B cell (primary cell): ENCODE measurements around the gene YWHAG. TPM values are rescaled to one million over a fixed set of nuclear protein-coding genes. Genes with fewer than 3 reads are reported as not detected.

Experiments
- ATAC-seq: fragments of 200-7000 bp; cut with Tn5 transposase; one replicate; pipeline ENCODE4 v1.10.0; 2021; ENCODE audit warnings: low read depth, mild to moderate bottlenecking, moderate number of reproducible peaks, moderate library complexity
- CTCF ChIA-PET: fragments of 350-600 bp; sonication (Branson Sonifier 250); formaldehyde crosslinking; loops from one replicate; lab custom pipeline; 2021; ENCODE audit warnings: antibody characterized with exemption, inconsistent platforms; lab: Charles Lee
- POLR2A ChIA-PET: fragments of 350-600 bp; sonication (Branson Sonifier 250); formaldehyde crosslinking; loops from one replicate; lab custom pipeline; 2021; ENCODE audit warnings: antibody characterized with exemption; lab: Charles Lee
- DNase-seq: peaks from one replicate; pipeline ENCODE4 v3.0.0; 2013
- H2AFZ ChIP-seq: 2 replicates; pipeline ENCODE4 v1.6.1; 2012; ENCODE audit warnings: mild to moderate bottlenecking, low read depth, low read length; ENCODE audit not compliant: insufficient read depth, poor library complexity, severe bottlenecking
- H3K27ac ChIP-seq, 2 donors: 1 replicate in 1 of 2; 2 replicates in 1 of 2; pipeline ENCODE4 v1.5.1; 2012 to 2013; ENCODE audit warnings: low read length in 2 of 2, mild to moderate bottlenecking in 2 of 2, moderate library complexity in 1 of 2
- H3K27me3 ChIP-seq, 4 experiments: fragments of 200-600 bp in 1 of 4; sonication (generic) in 1 of 4; replicated peaks in 1 of 4; 1 replicate in 2 of 4; 2 replicates in 2 of 4; pipeline versions ENCODE4 v1.6.1 to v1.7.0; 2013 to 2016; ENCODE audit warnings: low read length in 3 of 4, mild to moderate bottlenecking in 2 of 4, mixed read lengths in 1 of 4, moderate library complexity in 1 of 4; ENCODE audit not compliant: insufficient read depth in 4 of 4, control insufficient read depth in 3 of 4; ENCODE audit errors: control extremely low read depth in 1 of 4
- H3K36me3 ChIP-seq, 2 experiments: replicated peaks in 1 of 2; 1 replicate in 1 of 2; 2 replicates in 1 of 2; pipeline versions ENCODE4 v1.6.1 to v1.7.1; 2013; ENCODE audit warnings: low read length in 1 of 2; ENCODE audit not compliant: insufficient read depth in 2 of 2, control insufficient read depth in 1 of 2; ENCODE audit errors: control extremely low read depth in 1 of 2, extremely low read depth in 1 of 2
- H3K4me1 ChIP-seq, 2 donors: fragments of 200-600 bp in 1 of 2; sonication (generic) in 1 of 2; 1 replicate in 1 of 2; 2 replicates in 1 of 2; pipeline versions ENCODE4 v1.5.1 to v1.6.1; 2013 to 2017; ENCODE audit warnings: low read length in 2 of 2; ENCODE audit not compliant: control insufficient read depth in 2 of 2, insufficient read depth in 2 of 2
- H3K4me2 ChIP-seq: replicated peaks from 2 replicates; pipeline ENCODE3; 2012; ENCODE audit warnings: mild to moderate bottlenecking, low read depth, low read length; ENCODE audit not compliant: poor library complexity, severe bottlenecking
- H3K4me3 ChIP-seq, 5 experiments: fragments of 200-600 bp in 1 of 5; sonication (generic) in 1 of 5; 1 replicate in 3 of 5; 2 replicates in 2 of 5; pipeline versions ENCODE4 v1.5.1 to v1.7.0; 2011 to 2016; ENCODE audit warnings: low read length in 4 of 5, mild to moderate bottlenecking in 4 of 5, low read depth in 2 of 5, control low read depth in 1 of 5, moderate library complexity in 1 of 5; ENCODE audit not compliant: insufficient read depth in 1 of 5; ENCODE audit errors: control extremely low read depth in 1 of 5, extremely low read depth in 1 of 5
- H3K79me2 ChIP-seq: fragments of 200-600 bp; sonication (generic); one replicate; pipeline ENCODE4 v1.6.0; 2016; ENCODE audit warnings: low read length; ENCODE audit not compliant: control insufficient read depth, insufficient read depth
- H3K9ac ChIP-seq: fragments of 200-600 bp; sonication (generic); 2 replicates; pipeline ENCODE4 v1.6.1; 2017; ENCODE audit warnings: mild to moderate bottlenecking, low read length, moderate library complexity
- H3K9me3 ChIP-seq, 3 donors: one replicate each; pipeline versions ENCODE4 v1.6.1 to v1.7.1; 2013; ENCODE audit warnings: low read length in 2 of 3; ENCODE audit not compliant: control insufficient read depth in 2 of 3, insufficient read depth in 1 of 3; ENCODE audit errors: control extremely low read depth in 1 of 3
- H4K20me1 ChIP-seq: 2 replicates; pipeline ENCODE4 v1.6.0; 2012; ENCODE audit warnings: mild to moderate bottlenecking, low read length; ENCODE audit not compliant: insufficient read depth, control insufficient read depth, poor library complexity, severe bottlenecking
- H3K27ac Mint-ChIP-seq: one replicate; pipeline ENCODE4 v1.8.0; 2021; ENCODE audit warnings: mixed read lengths
- H3K27me3 Mint-ChIP-seq: one replicate; pipeline ENCODE4 v1.8.0; 2021; ENCODE audit warnings: mixed read lengths
- H3K4me1 Mint-ChIP-seq: one replicate; pipeline ENCODE4 v1.8.0; 2021; ENCODE audit warnings: mixed read lengths
- H3K4me3 Mint-ChIP-seq: one replicate; pipeline ENCODE4 v1.8.0; 2021; ENCODE audit warnings: mixed read lengths
- H3K9me3 Mint-ChIP-seq: one replicate; pipeline ENCODE4 v1.8.0; 2022; ENCODE audit warnings: mixed read lengths; ENCODE audit not compliant: insufficient read depth
- CTCF ChIP-seq: fragments of 200-600 bp; IDR thresholded peaks from one replicate; pipeline ENCODE4 v1.8.0; 2022; ENCODE audit warnings: antibody characterized with exemption, mild to moderate bottlenecking
- EZH2 ChIP-seq: IDR thresholded peaks from 2 replicates; pipeline ENCODE4 v1.6.1; 2012; ENCODE audit warnings: borderline replicate concordance, low read depth, mild to moderate bottlenecking, moderate library complexity, low read length; ENCODE audit not compliant: insufficient read depth, poor library complexity, severe bottlenecking
- WGBS: methylation state at CpG from one replicate; pipeline ENCODE4 v1.1.5; 2013; ENCODE audit warnings: missing lambda C conversion rate; ENCODE audit not compliant: insufficient coverage; 5-methylcytosine and 5-hydroxymethylcytosine counted together
- intact Hi-C: fragments of 100-400 bp; cut with micrococcal nuclease; formaldehyde crosslinking; loops from one replicate; pipeline ENCODE4 v1.10.0; 2022
- polyA plus RNA-seq: library from polyadenylated mRNA; depleted of rRNA; stranded (reverse); fragments of >200 nt; gene quantifications from 2 replicates; pipeline ENCODE4 v1.2.3, GENCODE V29; 2012
- total RNA-seq, 2 donors: library from RNA; stranded (reverse); fragments of 120-200 nt in 1 of 2; gene quantifications; 1 replicate in 1 of 2; 2 replicates in 1 of 2; pipeline versions ENCODE4 v1.2.3 to v1.2.4, GENCODE V29; 2013 to 2022

Gene YWHAG
- total and polyA plus RNA-seq, 2 donors (not counting 1 experiment from before 2014, with no cell fraction given): 6.6 to 51.6 TPM

DNA sequence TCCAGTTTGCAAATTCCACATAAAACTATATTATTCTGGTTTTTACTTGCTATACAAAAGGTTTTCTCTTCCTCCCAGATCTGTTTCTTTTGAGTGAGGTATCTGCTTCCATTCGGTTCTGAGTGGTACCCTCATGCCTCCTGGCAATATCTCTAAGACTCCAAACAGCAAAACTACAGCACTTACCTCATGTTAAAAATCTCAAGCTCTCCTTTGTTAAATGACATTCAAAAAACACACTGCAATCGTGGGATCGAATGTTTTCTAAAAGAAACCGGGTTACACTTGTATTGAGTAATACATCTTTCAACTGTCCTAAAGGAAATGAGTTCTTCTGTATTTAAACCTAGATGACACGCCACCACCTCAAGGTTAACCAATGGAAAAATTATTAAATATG, 11.1 kb downstream of the YWHAG start:
- DNase-seq (no peak), ATAC-seq (no peak)
- H3K79me2 ChIP-seq: peaks cover 99% of the 10 kb centered on the region
- no peak for TF ChIP-seq EZH2
- no peak for TF ChIP-seq CTCF
- no peaks in the 10 kb centered on the region for H3K27me3 Mint-ChIP-seq
- H3K4me1 ChIP-seq: no peaks in the 10 kb centered on the region
- H3K4me1 Mint-ChIP-seq: peaks cover 26% of the 10 kb centered on the region
- no peak overlapping the region for H3K9ac ChIP-seq
- CTCF ChIA-PET: no interaction called here
- peaks cover 5 to 67% of the 10 kb centered on the region in 2 experiments for H3K36me3 ChIP-seq
- no peak overlapping the region for H3K27ac ChIP-seq
- no peaks in the 10 kb centered on the region for H3K9me3 Mint-ChIP-seq
- intact Hi-C loops: no loop called here
- no peaks in the 10 kb centered on the region for H3K9me3 ChIP-seq
- no peak overlapping the region for H3K27ac Mint-ChIP-seq
- H3K4me3 ChIP-seq: no peak overlapping the region
- peaks cover 95% of the 10 kb centered on the region for H4K20me1 ChIP-seq
- no peaks in the 10 kb centered on the region for H3K27me3 ChIP-seq
- no peak overlapping the region for H3K4me3 Mint-ChIP-seq
- no peak overlapping the region for H2AFZ ChIP-seq
- WGBS: no CpG with 5 or more reads among the region's 5 CpGs
- H3K4me2 ChIP-seq: no peak overlapping the region
- POLR2A ChIA-PET: no interaction called here

- Mint-ChIP-seq H3K27me3 (no peaks in the 10 kb centered on the region), H3K27ac (no peak overlapping the region), H3K9me3 (no peaks in the 10 kb centered on the region), H3K4me1 (peaks cover 25% of the 10 kb centered on the region), H3K4me3 (no peak overlapping the region)
- POLR2A ChIA-PET: no interaction called here
- H3K9me3 ChIP-seq: no peaks in the 10 kb centered on the region
- H4K20me1 ChIP-seq: peaks cover 95% of the 10 kb centered on the region
- H3K4me3 ChIP-seq: no peak overlapping the region
- H3K27me3 ChIP-seq: no peaks in the 10 kb centered on the region
- no peak overlapping the region for H3K4me2 ChIP-seq
- DNase-seq (no peak), ATAC-seq (no peak)
- H3K4me1 ChIP-seq: no peaks in the 10 kb centered on the region
- 82% methylated on average over 8 of the region's 8 CpGs for WGBS
- no peak overlapping the region for H3K27ac ChIP-seq
- intact Hi-C loops: no loop called here
- no peak overlapping the region for H2AFZ ChIP-seq
- TF ChIP-seq EZH2: no peak
- no peak for TF ChIP-seq CTCF
- CTCF ChIA-PET: no interaction called here
- H3K36me3 ChIP-seq: peaks cover 6 to 73% of the 10 kb centered on the region in 2 experiments
- H3K9ac ChIP-seq: no peak overlapping the region
- peaks cover 99% of the 10 kb centered on the region for H3K79me2 ChIP-seq
These were observed 12.0 kb downstream of the YWHAG start for GRCh38 chr7:76346778-76347177.
